Stomach smooth muscle (tissue), 2 donors: ENCODE data around the gene KLHL41.
"Not testable (repeated sequence)": the region's sequence is repeated elsewhere in the genome, so short reads cannot be mapped to it uniquely, and the experiment has no call there.

Source experiments
- H3K27ac ChIP-seq: one replicate; pipeline ENCODE4 v1.7.0; 2013; ENCODE audit warnings: mild to moderate bottlenecking, low read length, inconsistent platforms
- H3K27me3 ChIP-seq, 2 donors: one replicate each; pipeline ENCODE4 v1.7.0; 2013; ENCODE audit warnings: low read length in 2 of 2; ENCODE audit not compliant: insufficient read depth in 2 of 2, control insufficient read depth in 1 of 2
- H3K36me3 ChIP-seq, 2 donors: one replicate each; pipeline ENCODE4 v1.7.0; 2013; ENCODE audit warnings: low read length in 2 of 2; ENCODE audit not compliant: control insufficient read depth in 2 of 2, insufficient read depth in 2 of 2
- H3K4me1 ChIP-seq: one replicate; pipeline ENCODE4 v1.7.0; 2013; ENCODE audit warnings: low read length; ENCODE audit not compliant: control insufficient read depth, insufficient read depth
- H3K4me3 ChIP-seq, 2 donors: one replicate each; pipeline ENCODE4 v1.7.0; 2013; ENCODE audit warnings: low read length in 2 of 2
- H3K9ac ChIP-seq, 2 donors: one replicate each; pipeline ENCODE4 v1.7.0; 2013; ENCODE audit warnings: low read length in 2 of 2, mild to moderate bottlenecking in 1 of 2
- H3K9me3 ChIP-seq, 2 donors: one replicate each; pipeline ENCODE4 v1.7.0; 2013; ENCODE audit warnings: low read length in 2 of 2; ENCODE audit not compliant: control insufficient read depth in 2 of 2
- donor health status: healthy.
- donor health status: Pancreatic carcinoma.

KLHL41 gene

GRCh38 chr2:169507698-169508097 is 1.8 kb upstream of the KLHL41 start:
- Histone ChIP-seq H3K4me3 (no peak overlapping the region), H3K4me1 (peaks cover 4% of the 10 kb centered on the region), H3K27me3 (no peaks in the 10 kb centered on the region), H3K36me3 (peaks cover 0 to 3% of the 10 kb centered on the region in 2 donors), H3K9me3 (peaks cover 0 to 4% of the 10 kb centered on the region in 2 donors), H3K9ac (no peak overlapping the region), H3K27ac (no peak overlapping the region)

GRCh38 chr2:169509955-169510354 is 453 bp downstream of the KLHL41 start:
- Histone ChIP-seq H3K27ac (peak overlapping the region; percentile 26), H3K9me3 (peaks cover 0 to 4% of the 10 kb centered on the region in 2 donors), H3K27me3 (no peaks in the 10 kb centered on the region), H3K9ac (no peak overlapping the region), H3K36me3 (no peaks in the 10 kb centered on the region), H3K4me3 (no peak overlapping the region), H3K4me1 (peaks cover 4% of the 10 kb centered on the region)

GRCh38 chr2:169510496-169510895 is 994 bp downstream of the KLHL41 start:
- no peak overlapping the region for H3K9ac ChIP-seq
- H3K27me3 ChIP-seq = no peaks in the 10 kb centered on the region
- H3K9me3 ChIP-seq = peaks cover 0 to 4% of the 10 kb centered on the region in 2 donors
- H3K36me3 ChIP-seq = no peaks in the 10 kb centered on the region
- peaks cover 4% of the 10 kb centered on the region for H3K4me1 ChIP-seq
- no peak overlapping the region for H3K27ac ChIP-seq
- H3K4me3 ChIP-seq = no peak overlapping the region

- Histone ChIP-seq H3K36me3 (no peaks in the 10 kb centered on the region), H3K9me3 (peaks cover 0 to 4% of the 10 kb centered on the region in 2 donors), H3K27ac (no peak overlapping the region), H3K9ac (no peak overlapping the region), H3K27me3 (no peaks in the 10 kb centered on the region), H3K4me1 (peaks cover 4% of the 10 kb centered on the region), H3K4me3 (no peak overlapping the region)
Measured at GRCh38 chr2:169511818-169512217, 2.3 kb downstream of the KLHL41 start.

GRCh38 chr2:169512525-169512924 is 3.0 kb downstream of the KLHL41 start:
- H3K9me3 ChIP-seq = peaks cover 0 to 4% of the 10 kb centered on the region in 2 donors
- no peak overlapping the region for H3K27ac ChIP-seq
- H3K4me1 ChIP-seq = peaks cover 4% of the 10 kb centered on the region
- H3K9ac ChIP-seq = no peak overlapping the region
- no peaks in the 10 kb centered on the region for H3K27me3 ChIP-seq
- H3K4me3 ChIP-seq = no peak overlapping the region
- no peaks in the 10 kb centered on the region for H3K36me3 ChIP-seq

GRCh38 chr2:169513094-169513493 is 3.6 kb downstream of the KLHL41 start:
- no peak overlapping the region for H3K27ac ChIP-seq
- H3K4me1 ChIP-seq = peaks cover 4% of the 10 kb centered on the region
- H3K27me3 ChIP-seq = no peaks in the 10 kb centered on the region
- no peaks in the 10 kb centered on the region for H3K36me3 ChIP-seq
- H3K4me3 ChIP-seq = no peak overlapping the region
- no peak overlapping the region for H3K9ac ChIP-seq
- peaks cover 0 to under 1% of the 10 kb centered on the region in 2 donors for H3K9me3 ChIP-seq

GRCh38 chr2:169513926-169514325 is 4.4 kb downstream of the KLHL41 start:
- Histone ChIP-seq H3K4me1 (peaks cover 4% of the 10 kb centered on the region), H3K27ac (no peak overlapping the region), H3K36me3 (no peaks in the 10 kb centered on the region), H3K27me3 (no peaks in the 10 kb centered on the region), H3K9ac (no peak overlapping the region), H3K4me3 (no peak overlapping the region), H3K9me3 (no peaks in the 10 kb centered on the region)

- not testable (repeated sequence) for H3K9me3 ChIP-seq, H3K4me3 ChIP-seq, H3K9ac ChIP-seq, H3K4me1 ChIP-seq, H3K27ac ChIP-seq, H3K36me3 ChIP-seq, H3K27me3 ChIP-seq
Measured at GRCh38 chr2:169514758-169515157, 5.3 kb downstream of the KLHL41 start.

GRCh38 chr2:169516488-169516995 is 7.0 kb downstream of the KLHL41 start:
- not testable (repeated sequence) for H3K27ac ChIP-seq, H3K4me3 ChIP-seq, H3K9me3 ChIP-seq, H3K4me1 ChIP-seq, H3K9ac ChIP-seq, H3K36me3 ChIP-seq, H3K27me3 ChIP-seq

- no peak overlapping the region for H3K27ac ChIP-seq
Measured at GRCh38 chr2:169520896-169521295, 11.4 kb downstream of the KLHL41 start.

GRCh38 chr2:169523681-169524080 is 14.2 kb downstream of the KLHL41 start:
- H3K9ac ChIP-seq = no peak overlapping the region
- H3K4me1 ChIP-seq = no peaks in the 10 kb centered on the region
- no peak overlapping the region for H3K4me3 ChIP-seq
- H3K27me3 ChIP-seq = no peaks in the 10 kb centered on the region
- H3K36me3 ChIP-seq = peaks cover 7% of the 10 kb centered on the region in 2 donors
- no peak overlapping the region for H3K27ac ChIP-seq
- no peaks in the 10 kb centered on the region for H3K9me3 ChIP-seq

More at GRCh38 chr2:169520896-169521295, 11.4 kb downstream of the KLHL41 start:
- Histone ChIP-seq H3K9ac (no peak overlapping the region), H3K9me3 (no peaks in the 10 kb centered on the region), H3K36me3 (peaks cover 7% of the 10 kb centered on the region in 2 donors), H3K4me3 (no peak overlapping the region), H3K27me3 (no peaks in the 10 kb centered on the region), H3K4me1 (no peaks in the 10 kb centered on the region)
